ENCODE results near the gene SYNGAP1. TPM values are rescaled to one million over a fixed set of nuclear protein-coding genes. Genes with fewer than 3 reads are reported as not detected.

SYNGAP1 gene
- total RNA-seq, 1 donor, result 6.9 TPM

GRCh38 chr6:33497157-33497556 is 77.3 kb downstream of the SYNGAP1 start:
- Histone ChIP-seq H3K4me2 (ENCODE audit: insufficient read depth, low read length) (no peak overlapping the region), H3K4me3 (ENCODE audit: insufficient read depth, low read length) (no peak overlapping the region), H3K4me1 (ENCODE audit: insufficient read depth, low read length) (no peaks in the 10 kb centered on the region), H3K79me2 (ENCODE audit: insufficient read depth, low read length) (no peaks in the 10 kb centered on the region), H3K9me3 (ENCODE audit: low read depth, low read length) (no peaks in the 10 kb centered on the region), H2AFZ (ENCODE audit: low read length) (no peak overlapping the region), H3K27ac (ENCODE audit: low read depth, low read length) (no peak overlapping the region), H4K20me1 (ENCODE audit: insufficient read depth, low read length) (no peaks in the 10 kb centered on the region), H3K36me3 (ENCODE audit: insufficient read depth, low read length) (no peaks in the 10 kb centered on the region), H3K27me3 (ENCODE audit: insufficient read depth, low read length) (peaks cover 6% of the 10 kb centered on the region)
- no peak for DNase-seq (ENCODE audit: insufficient read length, low spot score, missing footprints)
- TF ChIP-seq, protein P1, sequence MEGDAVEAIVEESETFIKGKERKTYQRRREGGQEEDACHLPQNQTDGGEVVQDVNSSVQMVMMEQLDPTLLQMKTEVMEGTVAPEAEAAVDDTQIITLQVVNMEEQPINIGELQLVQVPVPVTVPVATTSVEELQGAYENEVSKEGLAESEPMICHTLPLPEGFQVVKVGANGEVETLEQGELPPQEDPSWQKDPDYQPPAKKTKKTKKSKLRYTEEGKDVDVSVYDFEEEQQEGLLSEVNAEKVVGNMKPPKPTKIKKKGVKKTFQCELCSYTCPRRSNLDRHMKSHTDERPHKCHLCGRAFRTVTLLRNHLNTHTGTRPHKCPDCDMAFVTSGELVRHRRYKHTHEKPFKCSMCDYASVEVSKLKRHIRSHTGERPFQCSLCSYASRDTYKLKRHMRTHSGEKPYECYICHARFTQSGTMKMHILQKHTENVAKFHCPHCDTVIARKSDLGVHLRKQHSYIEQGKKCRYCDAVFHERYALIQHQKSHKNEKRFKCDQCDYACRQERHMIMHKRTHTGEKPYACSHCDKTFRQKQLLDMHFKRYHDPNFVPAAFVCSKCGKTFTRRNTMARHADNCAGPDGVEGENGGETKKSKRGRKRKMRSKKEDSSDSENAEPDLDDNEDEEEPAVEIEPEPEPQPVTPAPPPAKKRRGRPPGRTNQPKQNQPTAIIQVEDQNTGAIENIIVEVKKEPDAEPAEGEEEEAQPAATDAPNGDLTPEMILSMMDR (IDR thresholded peaks at IDR 0.05; ENCODE audit: extremely low read depth, low read depth, low read length), result no peak

- H3K4me3 ChIP-seq (ENCODE audit: insufficient read depth, low read length), result no peak overlapping the region
- no peaks in the 10 kb centered on the region for H3K9me3 ChIP-seq (ENCODE audit: low read depth, low read length)
- no peak overlapping the region for H2AFZ ChIP-seq (ENCODE audit: low read length)
- no peak overlapping the region for H3K27ac ChIP-seq (ENCODE audit: low read depth, low read length)
- H3K27me3 ChIP-seq (ENCODE audit: insufficient read depth, low read length), result peaks cover 9% of the 10 kb centered on the region
- TF ChIP-seq, protein P1 (IDR thresholded peaks at IDR 0.05; ENCODE audit: extremely low read depth, low read depth, low read length), result no peak
- no peaks in the 10 kb centered on the region for H3K36me3 ChIP-seq (ENCODE audit: insufficient read depth, low read length)
- H4K20me1 ChIP-seq (ENCODE audit: insufficient read depth, low read length), result no peaks in the 10 kb centered on the region
- no peak overlapping the region for H3K4me2 ChIP-seq (ENCODE audit: insufficient read depth, low read length)
- no peaks in the 10 kb centered on the region for H3K79me2 ChIP-seq (ENCODE audit: insufficient read depth, low read length)
- no peaks in the 10 kb centered on the region for H3K4me1 ChIP-seq (ENCODE audit: insufficient read depth, low read length)
- no peak for DNase-seq (ENCODE audit: insufficient read length, low spot score, missing footprints)
Measured at GRCh38 chr6:33502486-33502885, 82.6 kb downstream of the SYNGAP1 start.

DNA sequence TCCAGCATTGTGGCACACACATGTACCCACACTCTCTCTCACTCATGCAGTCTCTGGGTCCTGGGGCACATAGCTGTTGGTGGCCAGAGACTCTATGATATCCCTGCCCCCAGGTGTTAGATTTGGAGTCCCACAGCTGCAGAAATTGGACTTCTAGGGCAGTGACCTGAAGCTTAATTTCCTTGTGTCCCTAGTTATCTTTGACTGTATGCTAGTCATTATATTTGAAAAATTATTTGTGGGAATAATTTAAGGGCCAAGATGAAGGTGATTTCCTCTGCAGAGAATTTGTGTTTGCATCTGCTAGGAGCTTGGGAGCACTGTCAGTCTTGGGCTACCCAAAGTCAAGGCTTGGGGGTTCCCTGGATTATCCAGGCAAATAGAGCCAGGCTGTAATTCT is 84.6 kb downstream of the SYNGAP1 start:
- no peak overlapping the region for H3K4me2 ChIP-seq (ENCODE audit: insufficient read depth, low read length)
- H2AFZ ChIP-seq (ENCODE audit: low read length), result no peak overlapping the region
- H3K36me3 ChIP-seq (ENCODE audit: insufficient read depth, low read length), result no peaks in the 10 kb centered on the region
- DNase-seq (ENCODE audit: insufficient read length, low spot score, missing footprints), result no peak
- no peaks in the 10 kb centered on the region for H3K9me3 ChIP-seq (ENCODE audit: low read depth, low read length)
- H4K20me1 ChIP-seq (ENCODE audit: insufficient read depth, low read length), result no peaks in the 10 kb centered on the region
- TF ChIP-seq, protein P1 (IDR thresholded peaks at IDR 0.05; ENCODE audit: extremely low read depth, low read depth, low read length), result no peak
- no peaks in the 10 kb centered on the region for H3K79me2 ChIP-seq (ENCODE audit: insufficient read depth, low read length)
- H3K4me3 ChIP-seq (ENCODE audit: insufficient read depth, low read length), result no peak overlapping the region
- H3K4me1 ChIP-seq (ENCODE audit: insufficient read depth, low read length), result peaks cover 3% of the 10 kb centered on the region
- no peak overlapping the region for H3K27ac ChIP-seq (ENCODE audit: low read depth, low read length)
- peaks cover 6% of the 10 kb centered on the region for H3K27me3 ChIP-seq (ENCODE audit: insufficient read depth, low read length)

Small RNA genes lying within 50 kb of the gene (small RNA-seq; reads per million reads assigned to genes)
- not detected for gene RPL35AP4
- gene ZBTB9, result not detected

Other genes starting within 250 kb of the SYNGAP1 start
- gene COL11A2, start 227.6 kb upstream of the SYNGAP1 start, total RNA-seq, result 1.8 TPM in 2 replicates
- gene RXRB, start 219.4 kb upstream of the SYNGAP1 start, total RNA-seq, result 19.2 and 20.9 TPM in 2 replicates
- 108 and 109 TPM in 2 replicates for gene SLC39A7, start 219.2 kb upstream of the SYNGAP1 start, total RNA-seq
- gene HSD17B8, start 215.4 kb upstream of the SYNGAP1 start, total RNA-seq, result 2.7 and 3.3 TPM in 2 replicates
- gene RING1, start 211.6 kb upstream of the SYNGAP1 start, total RNA-seq, result 34.0 and 34.2 TPM in 2 replicates
- gene VPS52, start 148.2 kb upstream of the SYNGAP1 start, total RNA-seq, result 41.3 and 42.7 TPM in 2 replicates
- 1,994 and 2,278 TPM in 2 replicates for gene RPS18, start 148.0 kb upstream of the SYNGAP1 start, total RNA-seq
- 3.8 and 4.3 TPM in 2 replicates for gene B3GALT4, start 142.9 kb upstream of the SYNGAP1 start, total RNA-seq
- 85.7 and 86.9 TPM in 2 replicates for gene WDR46, start 130.8 kb upstream of the SYNGAP1 start, total RNA-seq
- gene PFDN6, start 130.5 kb upstream of the SYNGAP1 start, total RNA-seq, result 14.1 and 15.9 TPM in 2 replicates
- 33.9 and 35.5 TPM in 2 replicates for gene RGL2, start 121.1 kb upstream of the SYNGAP1 start, total RNA-seq
- 90.2 and 92.6 TPM in 2 replicates for gene TAPBP, start 106.0 kb upstream of the SYNGAP1 start, total RNA-seq
- gene ZBTB22, start 102.3 kb upstream of the SYNGAP1 start, total RNA-seq, result 18.6 and 19.5 TPM in 2 replicates
- gene DAXX, start 97.1 kb upstream of the SYNGAP1 start, total RNA-seq, result 32.7 and 39.4 TPM in 2 replicates
- 3.2 and 4.0 TPM in 2 replicates for gene KIFC1, start 28.2 kb upstream of the SYNGAP1 start, total RNA-seq
- gene PHF1, start 9.1 kb upstream of the SYNGAP1 start, total RNA-seq, result 25.9 and 30.8 TPM in 2 replicates
- gene CUTA, start 2.0 kb upstream of the SYNGAP1 start, total RNA-seq, result 89.3 and 122 TPM in 2 replicates
- 4.1 and 4.7 TPM in 2 replicates for gene ZBTB9, start 34.5 kb downstream of the SYNGAP1 start, total RNA-seq
- gene BAK1, start 160.2 kb downstream of the SYNGAP1 start, total RNA-seq, result 13.3 and 13.8 TPM in 2 replicates
- gene ITPR3, start 201.3 kb downstream of the SYNGAP1 start, total RNA-seq, result 46.7 and 52.2 TPM in 2 replicates

All from osteoblast (primary cell).